ENCODE measurements around the gene DGKB. TPM values are rescaled to one million over a fixed set of nuclear protein-coding genes. Genes with fewer than 3 reads are reported as not detected.

Gene DGKB
- total RNA-seq, 1 experiment from 2014 or later = 1.9 TPM

DNA sequence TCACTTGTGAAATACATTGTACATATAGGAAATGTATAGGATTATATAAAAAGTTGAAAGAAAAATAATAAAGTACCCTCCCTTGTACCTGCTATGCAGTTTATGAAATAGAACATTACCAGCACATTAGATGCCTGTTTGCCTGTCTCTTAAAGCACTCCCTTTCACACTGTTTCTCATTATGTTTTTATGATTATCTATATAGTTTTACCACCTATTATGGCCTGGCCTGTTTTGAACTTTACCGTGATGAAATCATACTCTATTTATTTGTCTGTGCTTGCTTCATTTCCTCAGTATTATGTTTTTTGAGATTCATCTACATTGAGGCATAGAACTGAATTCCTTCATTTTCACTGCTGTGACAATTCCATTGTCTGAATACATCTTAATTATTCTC is 41.1 kb downstream of the DGKB start:
- ATAC-seq (no peak), DNase-seq (ENCODE audit: low spot score) (no peak)
- H3K27me3 Mint-ChIP-seq (ENCODE audit: low read depth) = no peaks in the 10 kb centered on the region
- peaks cover 12% of the 10 kb centered on the region for H3K9me3 Mint-ChIP-seq
- POLR2A ChIA-PET = no interaction called here
- no peak overlapping the region for H3K4me3 Mint-ChIP-seq
- H3K36me3 Mint-ChIP-seq = peaks cover 8% of the 10 kb centered on the region
- CTCF ChIA-PET = no interaction called here
- H3K4me1 Mint-ChIP-seq = peaks cover 4% of the 10 kb centered on the region
- H3K27ac Mint-ChIP-seq = no peak overlapping the region
- TF ChIP-seq, protein P1, sequence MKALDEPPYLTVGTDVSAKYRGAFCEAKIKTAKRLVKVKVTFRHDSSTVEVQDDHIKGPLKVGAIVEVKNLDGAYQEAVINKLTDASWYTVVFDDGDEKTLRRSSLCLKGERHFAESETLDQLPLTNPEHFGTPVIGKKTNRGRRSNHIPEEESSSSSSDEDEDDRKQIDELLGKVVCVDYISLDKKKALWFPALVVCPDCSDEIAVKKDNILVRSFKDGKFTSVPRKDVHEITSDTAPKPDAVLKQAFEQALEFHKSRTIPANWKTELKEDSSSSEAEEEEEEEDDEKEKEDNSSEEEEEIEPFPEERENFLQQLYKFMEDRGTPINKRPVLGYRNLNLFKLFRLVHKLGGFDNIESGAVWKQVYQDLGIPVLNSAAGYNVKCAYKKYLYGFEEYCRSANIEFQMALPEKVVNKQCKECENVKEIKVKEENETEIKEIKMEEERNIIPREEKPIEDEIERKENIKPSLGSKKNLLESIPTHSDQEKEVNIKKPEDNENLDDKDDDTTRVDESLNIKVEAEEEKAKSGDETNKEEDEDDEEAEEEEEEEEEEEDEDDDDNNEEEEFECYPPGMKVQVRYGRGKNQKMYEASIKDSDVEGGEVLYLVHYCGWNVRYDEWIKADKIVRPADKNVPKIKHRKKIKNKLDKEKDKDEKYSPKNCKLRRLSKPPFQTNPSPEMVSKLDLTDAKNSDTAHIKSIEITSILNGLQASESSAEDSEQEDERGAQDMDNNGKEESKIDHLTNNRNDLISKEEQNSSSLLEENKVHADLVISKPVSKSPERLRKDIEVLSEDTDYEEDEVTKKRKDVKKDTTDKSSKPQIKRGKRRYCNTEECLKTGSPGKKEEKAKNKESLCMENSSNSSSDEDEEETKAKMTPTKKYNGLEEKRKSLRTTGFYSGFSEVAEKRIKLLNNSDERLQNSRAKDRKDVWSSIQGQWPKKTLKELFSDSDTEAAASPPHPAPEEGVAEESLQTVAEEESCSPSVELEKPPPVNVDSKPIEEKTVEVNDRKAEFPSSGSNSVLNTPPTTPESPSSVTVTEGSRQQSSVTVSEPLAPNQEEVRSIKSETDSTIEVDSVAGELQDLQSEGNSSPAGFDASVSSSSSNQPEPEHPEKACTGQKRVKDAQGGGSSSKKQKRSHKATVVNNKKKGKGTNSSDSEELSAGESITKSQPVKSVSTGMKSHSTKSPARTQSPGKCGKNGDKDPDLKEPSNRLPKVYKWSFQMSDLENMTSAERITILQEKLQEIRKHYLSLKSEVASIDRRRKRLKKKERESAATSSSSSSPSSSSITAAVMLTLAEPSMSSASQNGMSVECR (CRISPR knock-in tag; IDR thresholded peaks at IDR 0.05; ENCODE audit: borderline replicate concordance) = no peak
- no peak for TF ChIP-seq CREM (CRISPR knock-in tag; IDR thresholded peaks at IDR 0.05)
- no peak for TF ChIP-seq GTF2I (CRISPR knock-in tag; conservative IDR thresholded peaks at IDR 0.05)
- TF ChIP-seq ZNF121 (CRISPR knock-in tag; IDR thresholded peaks at IDR 0.05) = no peak
- TF ChIP-seq, protein P2, sequence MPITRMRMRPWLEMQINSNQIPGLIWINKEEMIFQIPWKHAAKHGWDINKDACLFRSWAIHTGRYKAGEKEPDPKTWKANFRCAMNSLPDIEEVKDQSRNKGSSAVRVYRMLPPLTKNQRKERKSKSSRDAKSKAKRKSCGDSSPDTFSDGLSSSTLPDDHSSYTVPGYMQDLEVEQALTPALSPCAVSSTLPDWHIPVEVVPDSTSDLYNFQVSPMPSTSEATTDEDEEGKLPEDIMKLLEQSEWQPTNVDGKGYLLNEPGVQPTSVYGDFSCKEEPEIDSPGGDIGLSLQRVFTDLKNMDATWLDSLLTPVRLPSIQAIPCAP (CRISPR knock-in tag; IDR thresholded peaks at IDR 0.05) = no peak
- no peak for TF ChIP-seq ZNF671 (CRISPR knock-in tag; IDR thresholded peaks at IDR 0.05)
- TF ChIP-seq, protein P3, sequence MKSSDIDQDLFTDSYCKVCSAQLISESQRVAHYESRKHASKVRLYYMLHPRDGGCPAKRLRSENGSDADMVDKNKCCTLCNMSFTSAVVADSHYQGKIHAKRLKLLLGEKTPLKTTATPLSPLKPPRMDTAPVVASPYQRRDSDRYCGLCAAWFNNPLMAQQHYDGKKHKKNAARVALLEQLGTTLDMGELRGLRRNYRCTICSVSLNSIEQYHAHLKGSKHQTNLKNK (CRISPR knock-in tag; IDR thresholded peaks at IDR 0.05) = no peak

DNA sequence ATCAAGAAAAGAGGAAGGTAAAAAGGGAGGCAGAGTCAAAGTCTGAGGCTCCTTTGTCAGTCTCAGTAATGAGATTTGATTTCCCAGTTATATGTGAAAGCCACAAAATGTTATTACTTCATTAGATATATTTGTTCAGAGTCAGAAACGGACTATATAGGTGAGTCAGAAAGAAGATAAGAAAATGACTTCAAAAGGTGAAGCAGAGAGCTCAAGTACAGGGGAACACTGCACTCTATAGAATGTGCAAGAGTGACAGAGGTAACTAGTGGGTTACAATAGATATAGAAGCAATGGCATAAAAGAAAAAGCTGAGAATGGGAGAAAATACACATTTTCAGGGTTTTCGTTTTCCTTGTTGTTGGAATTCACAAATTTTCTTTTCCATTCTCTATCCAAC is 43.3 kb downstream of the DGKB start:
- no peaks in the 10 kb centered on the region for H3K27me3 Mint-ChIP-seq (ENCODE audit: low read depth)
- no peak for TF ChIP-seq ZNF416 (CRISPR knock-in tag; IDR thresholded peaks at IDR 0.05)
- no peak for TF ChIP-seq CREB1 (CRISPR knock-in tag; IDR thresholded peaks at IDR 0.05)
- H3K4me1 Mint-ChIP-seq = no peaks in the 10 kb centered on the region
- H3K4me3 Mint-ChIP-seq = no peak overlapping the region
- peaks cover 6% of the 10 kb centered on the region for H3K36me3 Mint-ChIP-seq
- ChIA-PET POLR2A (no interaction called here), CTCF (no interaction called here)
- H3K9me3 Mint-ChIP-seq = peaks cover 6% of the 10 kb centered on the region
- no peak for ATAC-seq
- DNase-seq (ENCODE audit: low spot score) = no peak
- no peak overlapping the region for H3K27ac Mint-ChIP-seq

DNA sequence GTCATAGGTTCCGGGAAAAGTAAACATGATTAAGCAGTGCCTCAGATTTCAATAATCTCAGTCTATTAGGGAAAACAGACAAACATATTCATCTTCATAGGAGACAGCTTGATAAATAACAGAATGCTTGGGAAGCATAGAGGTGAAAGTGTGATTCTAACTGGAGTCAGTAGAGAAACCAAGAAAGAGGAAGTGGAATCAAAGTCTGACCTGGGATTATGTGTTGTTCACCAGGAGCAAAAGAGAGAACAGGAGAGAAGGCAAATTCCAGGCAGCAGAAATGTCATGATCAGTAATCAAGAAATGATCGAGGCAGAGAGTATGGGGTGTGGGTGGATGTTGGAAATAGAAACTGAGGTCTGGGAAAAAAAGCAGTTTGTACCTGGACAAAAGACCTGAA is 43.7 kb downstream of the DGKB start:
- H3K9me3 Mint-ChIP-seq = peaks cover 10% of the 10 kb centered on the region
- DNase-seq (ENCODE audit: low spot score) (no peak), ATAC-seq (no peak)
- H3K4me1 Mint-ChIP-seq = no peaks in the 10 kb centered on the region
- H3K27me3 Mint-ChIP-seq (ENCODE audit: low read depth) = no peaks in the 10 kb centered on the region
- no peak overlapping the region for H3K27ac Mint-ChIP-seq
- ChIA-PET CTCF (no interaction called here), POLR2A (no interaction called here)
- peaks cover 10% of the 10 kb centered on the region for H3K36me3 Mint-ChIP-seq
- no peak overlapping the region for H3K4me3 Mint-ChIP-seq
- no peak for TF ChIP-seq SOX15 (CRISPR knock-in tag; IDR thresholded peaks at IDR 0.05)
- no peak for TF ChIP-seq ZNF219 (CRISPR knock-in tag; IDR thresholded peaks at IDR 0.05; ENCODE audit: borderline replicate concordance)
- TF ChIP-seq, protein P4, sequence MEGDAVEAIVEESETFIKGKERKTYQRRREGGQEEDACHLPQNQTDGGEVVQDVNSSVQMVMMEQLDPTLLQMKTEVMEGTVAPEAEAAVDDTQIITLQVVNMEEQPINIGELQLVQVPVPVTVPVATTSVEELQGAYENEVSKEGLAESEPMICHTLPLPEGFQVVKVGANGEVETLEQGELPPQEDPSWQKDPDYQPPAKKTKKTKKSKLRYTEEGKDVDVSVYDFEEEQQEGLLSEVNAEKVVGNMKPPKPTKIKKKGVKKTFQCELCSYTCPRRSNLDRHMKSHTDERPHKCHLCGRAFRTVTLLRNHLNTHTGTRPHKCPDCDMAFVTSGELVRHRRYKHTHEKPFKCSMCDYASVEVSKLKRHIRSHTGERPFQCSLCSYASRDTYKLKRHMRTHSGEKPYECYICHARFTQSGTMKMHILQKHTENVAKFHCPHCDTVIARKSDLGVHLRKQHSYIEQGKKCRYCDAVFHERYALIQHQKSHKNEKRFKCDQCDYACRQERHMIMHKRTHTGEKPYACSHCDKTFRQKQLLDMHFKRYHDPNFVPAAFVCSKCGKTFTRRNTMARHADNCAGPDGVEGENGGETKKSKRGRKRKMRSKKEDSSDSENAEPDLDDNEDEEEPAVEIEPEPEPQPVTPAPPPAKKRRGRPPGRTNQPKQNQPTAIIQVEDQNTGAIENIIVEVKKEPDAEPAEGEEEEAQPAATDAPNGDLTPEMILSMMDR (IDR thresholded peaks at IDR 0.05) = no peak
- TF ChIP-seq ZNF121 (CRISPR knock-in tag; IDR thresholded peaks at IDR 0.05) = no peak
- TF ChIP-seq GABPB1 (CRISPR knock-in tag; IDR thresholded peaks at IDR 0.05) = no peak
- TF ChIP-seq, protein P5, sequence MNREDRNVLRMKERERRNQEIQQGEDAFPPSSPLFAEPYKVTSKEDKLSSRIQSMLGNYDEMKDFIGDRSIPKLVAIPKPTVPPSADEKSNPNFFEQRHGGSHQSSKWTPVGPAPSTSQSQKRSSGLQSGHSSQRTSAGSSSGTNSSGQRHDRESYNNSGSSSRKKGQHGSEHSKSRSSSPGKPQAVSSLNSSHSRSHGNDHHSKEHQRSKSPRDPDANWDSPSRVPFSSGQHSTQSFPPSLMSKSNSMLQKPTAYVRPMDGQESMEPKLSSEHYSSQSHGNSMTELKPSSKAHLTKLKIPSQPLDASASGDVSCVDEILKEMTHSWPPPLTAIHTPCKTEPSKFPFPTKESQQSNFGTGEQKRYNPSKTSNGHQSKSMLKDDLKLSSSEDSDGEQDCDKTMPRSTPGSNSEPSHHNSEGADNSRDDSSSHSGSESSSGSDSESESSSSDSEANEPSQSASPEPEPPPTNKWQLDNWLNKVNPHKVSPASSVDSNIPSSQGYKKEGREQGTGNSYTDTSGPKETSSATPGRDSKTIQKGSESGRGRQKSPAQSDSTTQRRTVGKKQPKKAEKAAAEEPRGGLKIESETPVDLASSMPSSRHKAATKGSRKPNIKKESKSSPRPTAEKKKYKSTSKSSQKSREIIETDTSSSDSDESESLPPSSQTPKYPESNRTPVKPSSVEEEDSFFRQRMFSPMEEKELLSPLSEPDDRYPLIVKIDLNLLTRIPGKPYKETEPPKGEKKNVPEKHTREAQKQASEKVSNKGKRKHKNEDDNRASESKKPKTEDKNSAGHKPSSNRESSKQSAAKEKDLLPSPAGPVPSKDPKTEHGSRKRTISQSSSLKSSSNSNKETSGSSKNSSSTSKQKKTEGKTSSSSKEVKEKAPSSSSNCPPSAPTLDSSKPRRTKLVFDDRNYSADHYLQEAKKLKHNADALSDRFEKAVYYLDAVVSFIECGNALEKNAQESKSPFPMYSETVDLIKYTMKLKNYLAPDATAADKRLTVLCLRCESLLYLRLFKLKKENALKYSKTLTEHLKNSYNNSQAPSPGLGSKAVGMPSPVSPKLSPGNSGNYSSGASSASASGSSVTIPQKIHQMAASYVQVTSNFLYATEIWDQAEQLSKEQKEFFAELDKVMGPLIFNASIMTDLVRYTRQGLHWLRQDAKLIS (CRISPR knock-in tag; IDR thresholded peaks at IDR 0.05; ENCODE audit: borderline replicate concordance) = no peak
- TF ChIP-seq, protein P6, sequence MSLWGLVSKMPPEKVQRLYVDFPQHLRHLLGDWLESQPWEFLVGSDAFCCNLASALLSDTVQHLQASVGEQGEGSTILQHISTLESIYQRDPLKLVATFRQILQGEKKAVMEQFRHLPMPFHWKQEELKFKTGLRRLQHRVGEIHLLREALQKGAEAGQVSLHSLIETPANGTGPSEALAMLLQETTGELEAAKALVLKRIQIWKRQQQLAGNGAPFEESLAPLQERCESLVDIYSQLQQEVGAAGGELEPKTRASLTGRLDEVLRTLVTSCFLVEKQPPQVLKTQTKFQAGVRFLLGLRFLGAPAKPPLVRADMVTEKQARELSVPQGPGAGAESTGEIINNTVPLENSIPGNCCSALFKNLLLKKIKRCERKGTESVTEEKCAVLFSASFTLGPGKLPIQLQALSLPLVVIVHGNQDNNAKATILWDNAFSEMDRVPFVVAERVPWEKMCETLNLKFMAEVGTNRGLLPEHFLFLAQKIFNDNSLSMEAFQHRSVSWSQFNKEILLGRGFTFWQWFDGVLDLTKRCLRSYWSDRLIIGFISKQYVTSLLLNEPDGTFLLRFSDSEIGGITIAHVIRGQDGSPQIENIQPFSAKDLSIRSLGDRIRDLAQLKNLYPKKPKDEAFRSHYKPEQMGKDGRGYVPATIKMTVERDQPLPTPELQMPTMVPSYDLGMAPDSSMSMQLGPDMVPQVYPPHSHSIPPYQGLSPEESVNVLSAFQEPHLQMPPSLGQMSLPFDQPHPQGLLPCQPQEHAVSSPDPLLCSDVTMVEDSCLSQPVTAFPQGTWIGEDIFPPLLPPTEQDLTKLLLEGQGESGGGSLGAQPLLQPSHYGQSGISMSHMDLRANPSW (CRISPR knock-in tag; conservative IDR thresholded peaks at IDR 0.05; ENCODE audit: low read depth) = no peak
- no peak for TF ChIP-seq OVOL2 (CRISPR knock-in tag; IDR thresholded peaks at IDR 0.05; ENCODE audit: borderline replicate concordance)
- TF ChIP-seq SMAD4 (CRISPR knock-in tag; IDR thresholded peaks at IDR 0.05) = no peak
- no peak for TF ChIP-seq MXD4 (CRISPR knock-in tag; IDR thresholded peaks at IDR 0.05; ENCODE audit: borderline replicate concordance)
- TF ChIP-seq NR3C1 (CRISPR knock-in tag; conservative IDR thresholded peaks at IDR 0.05; ENCODE audit: low read depth) = no peak
- TF ChIP-seq IRF2 (CRISPR knock-in tag; IDR thresholded peaks at IDR 0.05; ENCODE audit: borderline replicate concordance, low read depth) = no peak
